ENCODE data around the gene SYT1. TPM values are rescaled to one million over a fixed set of nuclear protein-coding genes. Genes with fewer than 3 reads are reported as not detected.

SYT1 gene
- total RNA-seq, 6 experiments from 2014 or later, result 3.5 to 10.5 (median 9.1) TPM

DNA sequence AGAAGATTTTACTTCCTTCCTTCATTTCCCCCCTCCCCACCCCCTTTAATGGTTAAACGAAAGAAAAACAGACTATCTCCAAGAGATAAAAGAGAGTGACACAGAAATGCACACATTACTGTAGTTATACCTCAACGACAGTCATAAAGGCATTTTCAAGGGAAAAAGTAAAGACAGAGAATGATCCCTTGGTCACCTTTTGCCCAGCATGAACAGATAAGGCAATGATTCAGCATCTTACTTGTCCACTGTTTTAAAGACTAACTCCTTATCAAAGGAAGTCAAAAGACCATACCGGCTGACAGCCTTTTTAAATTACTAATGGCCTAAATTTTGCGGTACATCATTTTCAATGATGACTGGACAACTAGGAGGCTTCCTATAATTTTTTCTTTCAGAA, 499.6 kb downstream of the SYT1 start:
- no peak for TF ChIP-seq CTCF (IDR thresholded peaks at IDR 0.05)
- Mint-ChIP-seq H3K36me3 (ENCODE audit: low read depth) (no peaks in the 10 kb centered on the region), H3K27me3 (ENCODE audit: insufficient read depth) (no peaks in the 10 kb centered on the region; the same call in 1 of the 2 replicates), H3K9me3 (no peaks in the 10 kb centered on the region), H3K27ac (no peak overlapping the region), H3K4me1 (ENCODE audit: low read depth) (no peaks in the 10 kb centered on the region), H3K4me3 (no peak overlapping the region)
- no peak for DNase-seq

DNA sequence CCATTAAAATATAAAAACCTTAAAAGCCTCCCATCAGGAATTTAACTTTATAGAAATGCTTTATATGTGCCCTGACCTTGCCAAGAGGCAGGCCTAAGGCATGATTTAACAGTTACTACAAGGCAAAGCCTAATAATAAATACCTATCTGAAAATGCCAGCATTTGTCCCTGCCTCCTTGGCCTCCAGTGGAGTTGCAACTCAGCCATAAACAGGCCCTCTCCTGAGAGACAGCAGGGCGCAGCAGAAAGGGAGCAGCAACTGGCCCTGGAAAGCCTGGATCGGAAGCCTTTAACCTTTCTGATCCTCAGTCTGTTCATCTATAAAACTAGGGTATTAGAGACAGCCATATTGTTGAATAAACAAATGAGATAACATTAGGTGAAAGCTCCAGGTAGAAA, 501.8 kb downstream of the SYT1 start:
- TF ChIP-seq CTCF (IDR thresholded peaks at IDR 0.05), result no peak
- no peaks in the 10 kb centered on the region; the same call in 1 of the 2 replicates for H3K27me3 Mint-ChIP-seq (ENCODE audit: insufficient read depth)
- no peak overlapping the region for H3K4me3 Mint-ChIP-seq
- H3K9me3 Mint-ChIP-seq, result no peaks in the 10 kb centered on the region
- no peak overlapping the region for H3K27ac Mint-ChIP-seq
- DNase-seq, result no peak
- H3K36me3 Mint-ChIP-seq (ENCODE audit: low read depth), result no peaks in the 10 kb centered on the region
- peaks cover 14% of the 10 kb centered on the region for H3K4me1 Mint-ChIP-seq (ENCODE audit: low read depth)

- no peak for DNase-seq
- Mint-ChIP-seq H3K27me3 (ENCODE audit: insufficient read depth) (no peaks in the 10 kb centered on the region; the same call in 1 of the 2 replicates), H3K9me3 (no peaks in the 10 kb centered on the region), H3K4me1 (ENCODE audit: low read depth) (peaks cover 16% of the 10 kb centered on the region), H3K36me3 (ENCODE audit: low read depth) (no peaks in the 10 kb centered on the region), H3K27ac (no peak overlapping the region), H3K4me3 (no peak overlapping the region)
- no peak for TF ChIP-seq CTCF (IDR thresholded peaks at IDR 0.05)
Observed at GRCh38 chr12:79367032-79367589, 502.5 kb downstream of the SYT1 start.

DNA sequence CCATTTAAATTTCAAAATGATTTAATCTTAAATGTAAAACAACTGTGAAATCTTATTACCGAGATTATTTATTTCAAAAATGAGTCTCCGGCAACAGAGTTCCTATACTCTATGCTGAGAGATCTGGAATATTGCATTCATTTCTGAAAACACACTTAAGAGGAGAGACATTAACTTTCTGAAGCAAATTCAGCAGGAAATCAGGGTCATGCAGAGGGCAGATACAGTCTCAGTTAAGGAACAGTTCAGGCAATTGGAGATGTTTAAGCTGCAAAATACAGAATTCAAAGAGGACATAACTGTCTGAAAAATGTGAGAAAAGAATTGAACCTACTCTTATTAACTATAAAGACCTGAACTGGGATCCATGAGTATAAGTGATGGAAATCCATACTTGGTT, 505.4 kb downstream of the SYT1 start:
- H3K27me3 Mint-ChIP-seq (ENCODE audit: insufficient read depth), result no peaks in the 10 kb centered on the region; the same call in 1 of the 2 replicates
- no peak overlapping the region for H3K27ac Mint-ChIP-seq
- no peaks in the 10 kb centered on the region for H3K9me3 Mint-ChIP-seq
- H3K36me3 Mint-ChIP-seq (ENCODE audit: low read depth), result no peaks in the 10 kb centered on the region
- no peak for DNase-seq
- no peak for TF ChIP-seq CTCF (IDR thresholded peaks at IDR 0.05)
- peaks cover 16% of the 10 kb centered on the region for H3K4me1 Mint-ChIP-seq (ENCODE audit: low read depth)
- no peak overlapping the region for H3K4me3 Mint-ChIP-seq

GRCh38 chr12:79371226-79371625, 506.7 kb downstream of the SYT1 start:
- Mint-ChIP-seq H3K4me3 (no peak overlapping the region), H3K27ac (no peak overlapping the region), H3K4me1 (ENCODE audit: low read depth) (peaks cover 16% of the 10 kb centered on the region), H3K9me3 (no peaks in the 10 kb centered on the region), H3K27me3 (ENCODE audit: insufficient read depth) (no peaks in the 10 kb centered on the region; the same call in 1 of the 2 replicates), H3K36me3 (ENCODE audit: low read depth) (no peaks in the 10 kb centered on the region)
- TF ChIP-seq CTCF (IDR thresholded peaks at IDR 0.05), result no peak
- no peak for DNase-seq
